ENCODE results near the gene MAD1L1.

GRCh38 chr7:2003931-2004812 lies 228.6 kb downstream of the MAD1L1 start:
- no peak for TF ChIP-seq CTCF (conservative IDR thresholded peaks at IDR 0.05)
- TF ChIP-seq ZFX (IDR thresholded peaks at IDR 0.05) = no peak

Measured in C4-2B (cell line).